GM18951 (cell line): ENCODE data around the gene PLEKHJ1.

Experiments
- POLR2A ChIP-seq: IDR thresholded peaks from 4 replicates; pipeline ENCODE4 v1.6.1; 2011; ENCODE audit warnings: mild to moderate bottlenecking; ENCODE audit not compliant: insufficient read length, insufficient read depth; ENCODE audit errors: extremely low read depth
- in situ Hi-C: fragments of 300-500 bp; cut with MboI; formaldehyde crosslinking; loops from one replicate; pipeline ENCODE4 v1.12.0; 2022; ENCODE audit warnings: low sequenced_read_pairs, mixed read lengths, inconsistent platforms; ENCODE audit not compliant: unreplicated experiment

The PLEKHJ1 gene

DNA sequence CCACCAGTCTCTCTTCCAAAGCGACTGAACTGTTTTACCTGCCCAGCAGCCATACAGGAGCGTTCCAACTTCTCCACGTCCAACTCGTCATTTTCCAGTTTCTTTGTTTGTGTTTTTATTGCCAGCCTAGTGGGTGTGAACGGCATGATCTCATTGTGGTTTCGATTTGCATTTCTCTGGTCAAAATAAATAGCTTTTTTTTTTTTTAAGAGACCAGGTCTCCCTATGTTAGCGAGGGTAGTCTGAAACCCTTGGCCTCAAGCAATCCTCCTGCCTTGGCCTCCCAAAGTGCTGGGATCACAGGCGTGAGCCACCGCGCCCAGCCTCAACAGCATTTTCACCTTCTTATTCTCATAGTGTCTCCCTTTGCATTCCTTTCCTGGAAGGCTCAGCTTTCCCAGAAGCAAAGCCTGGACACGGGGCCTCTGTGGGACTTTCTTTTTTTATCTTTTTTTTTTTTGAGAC is 24.2 kb upstream of the PLEKHJ1 start:
- in situ Hi-C loops: no loop called here
- TF ChIP-seq POLR2A: no peak

DNA sequence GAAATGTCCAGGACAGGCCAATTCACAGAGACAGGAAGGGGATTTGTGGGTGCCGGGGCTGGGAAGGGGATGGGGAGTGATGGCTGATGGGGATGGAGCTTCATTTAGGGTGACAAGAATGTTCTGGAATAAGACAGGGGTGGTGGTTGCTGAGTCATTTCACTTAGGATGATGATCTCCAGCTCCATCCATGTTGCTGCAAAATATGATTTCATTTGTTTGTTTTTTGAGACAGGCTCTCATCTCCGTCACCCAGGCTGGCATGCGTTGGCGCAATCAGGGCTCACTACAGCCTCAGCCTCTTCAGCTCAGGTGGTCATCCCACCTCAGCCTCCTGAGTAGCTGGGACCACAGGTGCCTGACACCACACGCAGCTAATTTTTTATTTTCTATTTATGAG is 23.2 kb upstream of the PLEKHJ1 start:
- TF ChIP-seq POLR2A: no peak
- in situ Hi-C loops: no loop called here

DNA sequence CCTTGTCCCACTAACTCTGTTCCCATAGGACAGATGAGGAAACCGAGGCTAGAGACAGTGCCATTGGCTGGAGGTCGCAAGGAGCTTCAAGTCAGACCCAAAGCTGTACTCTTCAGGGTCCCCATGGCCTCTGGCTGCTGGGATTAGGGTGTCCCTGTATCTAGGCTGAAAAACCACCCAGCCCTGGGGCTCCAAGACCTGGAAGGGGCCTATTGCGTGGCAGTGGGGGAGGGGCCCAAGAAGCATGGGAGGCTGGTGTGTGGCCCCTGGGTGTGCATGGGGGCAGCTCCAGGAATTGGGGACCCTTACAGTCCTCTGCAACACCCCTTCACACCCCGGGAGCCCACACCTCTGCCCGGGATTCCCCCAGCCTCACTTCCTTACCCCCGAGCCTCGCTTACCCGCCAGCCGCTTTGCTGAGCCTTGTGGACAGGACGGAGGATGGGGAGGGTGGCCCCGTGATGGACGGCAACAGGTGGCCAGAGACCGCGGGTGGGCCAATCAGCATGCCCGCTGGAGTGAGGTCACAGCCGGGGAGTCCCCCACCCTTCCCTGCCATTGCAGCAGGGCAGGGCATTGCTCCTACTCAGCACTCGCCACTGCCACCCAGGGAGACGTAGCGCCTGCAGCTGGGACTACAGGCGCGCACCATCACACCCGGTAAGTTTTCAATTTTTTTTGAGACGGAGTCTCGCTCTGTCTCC is 20.0 kb upstream of the PLEKHJ1 start, which contains the start of gene JSRP1:
TSS of gene JSRP1 (minus strand) at position 436 of the 704 bp plus-strand sequence. CDS start 1,103 bp downstream, outside the sequence.
- in situ Hi-C loops: no loop called here
- TF ChIP-seq POLR2A: no peak

DNA sequence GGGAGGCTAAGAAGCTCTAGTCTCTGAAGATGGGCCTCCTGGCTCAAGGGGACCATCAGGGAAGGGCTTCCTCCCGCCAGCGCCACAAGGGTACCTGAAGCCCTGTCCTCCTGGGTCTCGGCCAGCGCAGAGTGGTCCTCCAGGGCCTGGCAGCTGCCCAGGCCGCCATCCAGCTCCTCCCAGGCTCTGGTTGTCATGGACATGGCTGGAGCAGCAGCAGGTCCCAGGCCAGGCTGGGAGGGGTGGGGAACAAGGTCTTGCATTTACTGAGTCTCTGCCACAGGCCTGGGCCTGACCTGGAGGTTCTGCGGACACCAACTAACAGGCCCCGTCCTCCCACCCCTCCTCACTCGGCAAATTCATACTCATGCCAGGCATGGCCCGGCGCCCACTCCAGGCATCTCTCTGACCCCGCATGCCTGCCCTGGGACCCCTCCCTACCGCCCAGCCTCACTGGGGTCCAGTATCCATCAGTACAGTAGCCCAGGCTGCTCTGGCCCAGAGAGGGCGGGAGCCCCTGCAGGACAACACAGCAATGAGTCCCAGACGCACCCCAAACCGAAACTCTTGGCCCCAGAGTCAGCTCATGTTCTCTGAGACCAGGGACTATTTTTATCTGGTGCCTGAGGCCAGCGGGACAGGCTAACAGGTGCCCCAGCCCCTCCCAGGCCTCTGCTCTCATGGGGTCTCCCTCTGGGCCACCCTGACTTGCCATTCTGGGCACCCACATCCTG is 19.1 kb upstream of the PLEKHJ1 start:
- in situ Hi-C loops: no loop called here
- TF ChIP-seq POLR2A: no peak

DNA sequence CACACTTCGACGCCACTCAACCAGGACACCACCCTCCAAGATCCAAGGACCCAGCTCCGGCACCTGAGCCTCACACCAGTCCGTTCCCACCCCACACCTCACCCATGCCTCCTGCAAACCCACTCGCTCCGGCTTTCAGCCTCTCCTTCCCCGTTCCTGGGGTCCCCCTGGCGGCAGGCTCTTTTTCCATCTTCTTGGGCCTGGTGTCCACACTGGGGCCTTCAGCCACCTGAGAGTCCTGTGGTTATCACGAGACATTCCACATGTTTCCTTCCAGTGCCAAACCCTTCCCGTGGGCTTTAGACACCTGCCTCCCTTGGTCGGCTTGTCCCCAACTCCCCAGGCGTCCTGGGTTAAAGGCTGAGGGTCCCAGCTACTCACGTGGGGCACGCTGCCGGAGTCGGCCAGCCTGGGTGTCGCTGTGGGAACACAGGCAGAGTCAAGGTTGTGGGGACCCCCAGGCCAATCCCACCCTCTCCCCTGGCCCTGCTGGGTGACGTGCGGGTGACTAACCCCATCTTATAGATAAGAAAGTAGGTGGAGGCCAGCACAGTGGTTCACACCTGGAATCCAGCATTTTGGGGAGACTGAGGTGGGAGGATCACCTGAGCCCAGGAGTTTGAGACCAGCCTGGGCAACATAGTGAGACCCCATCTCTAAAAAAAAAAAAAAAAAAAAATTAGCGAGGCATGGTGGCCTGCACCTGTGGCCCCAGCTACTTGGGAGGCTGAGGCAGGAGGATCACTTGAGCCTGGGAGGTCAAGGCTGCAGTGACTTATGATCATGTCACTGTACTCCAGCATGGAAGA is 18.1 kb upstream of the PLEKHJ1 start:
- no peak for TF ChIP-seq POLR2A
- in situ Hi-C loops: no loop called here

DNA sequence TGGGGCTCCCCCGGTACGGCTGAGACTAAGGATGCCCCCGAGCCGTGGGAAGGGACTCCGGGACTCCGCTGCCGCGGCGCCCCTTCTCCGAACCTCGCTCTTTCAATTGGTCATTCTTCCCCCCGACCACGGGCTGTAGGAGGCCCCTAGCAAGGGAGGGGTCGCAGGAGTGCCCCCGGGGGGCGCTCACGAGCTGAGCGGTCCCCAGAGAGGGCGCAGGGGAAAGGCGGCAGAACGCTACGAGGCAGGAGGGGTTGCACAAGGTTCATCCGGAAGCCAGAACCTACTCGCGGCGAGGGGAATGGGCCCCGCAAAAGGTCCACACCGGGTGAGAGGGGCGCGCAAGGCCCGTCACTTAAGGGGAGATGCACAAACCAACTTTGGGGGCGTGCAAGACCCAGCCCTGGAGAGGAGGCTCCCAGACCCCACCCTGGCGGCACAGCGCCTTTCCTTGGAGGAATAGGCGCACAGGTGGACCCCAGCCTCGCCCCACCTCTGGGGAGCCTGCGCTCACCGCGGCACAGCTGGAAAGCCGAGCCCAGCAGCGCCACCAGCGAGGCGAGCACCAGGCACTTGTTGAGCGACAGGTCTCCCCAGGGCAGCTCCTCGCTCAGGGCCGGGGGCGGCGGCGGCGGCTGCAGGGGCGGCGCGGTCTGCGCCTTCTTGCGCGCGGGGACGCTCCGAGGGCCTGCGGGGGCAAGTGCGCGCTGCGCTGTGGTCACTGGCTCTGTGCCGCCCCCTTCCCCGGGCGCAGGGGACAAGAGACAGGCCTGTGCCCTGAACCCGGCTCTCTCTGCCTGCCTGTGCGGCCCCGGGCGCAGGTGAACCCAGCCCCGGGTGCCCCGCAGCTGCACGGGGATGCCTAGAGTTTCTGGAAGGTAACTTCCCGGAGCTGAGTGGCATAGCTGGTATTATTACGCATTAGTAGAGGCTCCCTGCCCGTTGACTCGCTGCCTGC is 17.3 kb upstream of the PLEKHJ1 start:
- no peak for TF ChIP-seq POLR2A
- in situ Hi-C loops: no loop called here

DNA sequence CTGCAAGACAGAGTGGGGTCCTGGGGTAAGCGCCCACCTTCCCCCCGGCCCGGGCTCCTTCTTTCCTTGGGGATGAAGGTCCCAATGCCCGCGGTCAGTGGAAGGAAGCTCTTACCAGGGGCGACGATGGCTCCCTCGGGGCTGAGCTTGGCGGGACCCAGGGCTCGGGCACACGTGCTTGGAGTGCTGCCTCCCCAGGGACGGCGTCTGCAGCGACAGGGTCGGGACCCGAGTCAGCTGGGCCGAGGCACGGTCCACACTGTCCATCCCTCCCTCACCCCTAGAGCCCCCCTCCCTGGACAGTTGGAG is 16.6 kb upstream of the PLEKHJ1 start:
- in situ Hi-C loops: no loop called here
- no peak for TF ChIP-seq POLR2A

DNA sequence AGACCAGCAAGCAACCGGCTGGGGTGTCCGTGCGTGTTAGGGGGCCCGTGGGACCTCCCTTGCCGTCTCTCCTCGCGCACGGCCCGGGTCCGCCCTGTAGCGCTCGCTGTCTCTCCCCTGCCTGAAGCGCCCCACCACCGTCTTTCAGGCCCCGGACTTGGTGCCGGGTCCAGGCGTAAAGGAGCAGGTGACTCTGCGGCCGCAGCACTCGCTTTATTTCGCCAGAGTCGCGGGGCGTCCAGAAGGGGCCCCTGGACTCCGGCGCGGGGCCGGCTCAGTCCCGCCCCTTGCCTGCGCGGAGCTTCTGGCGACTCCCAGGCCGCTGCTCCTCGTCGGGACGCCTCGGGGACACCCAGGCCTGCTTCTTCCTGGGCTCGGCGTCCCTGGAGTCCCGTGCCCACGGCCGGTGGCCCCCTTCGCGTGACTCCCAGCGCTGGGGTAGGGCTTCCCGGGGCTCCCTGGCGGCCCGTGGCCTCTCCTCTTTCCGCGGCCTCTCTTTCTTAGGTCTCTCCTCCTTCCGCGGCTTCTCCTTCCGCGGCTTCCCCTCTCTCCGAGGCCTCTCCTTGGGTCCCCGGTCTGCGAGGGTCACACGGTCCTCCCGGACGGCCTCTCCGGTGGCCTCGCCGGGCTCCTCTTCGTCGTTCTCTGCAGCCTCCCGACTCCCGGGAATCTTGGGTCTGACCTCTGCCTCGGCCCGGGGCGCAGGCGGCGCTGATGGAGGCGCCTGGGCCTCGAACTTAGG is 16.1 kb upstream of the PLEKHJ1 start:
- TF ChIP-seq POLR2A: no peak
- in situ Hi-C loops: no loop called here

DNA sequence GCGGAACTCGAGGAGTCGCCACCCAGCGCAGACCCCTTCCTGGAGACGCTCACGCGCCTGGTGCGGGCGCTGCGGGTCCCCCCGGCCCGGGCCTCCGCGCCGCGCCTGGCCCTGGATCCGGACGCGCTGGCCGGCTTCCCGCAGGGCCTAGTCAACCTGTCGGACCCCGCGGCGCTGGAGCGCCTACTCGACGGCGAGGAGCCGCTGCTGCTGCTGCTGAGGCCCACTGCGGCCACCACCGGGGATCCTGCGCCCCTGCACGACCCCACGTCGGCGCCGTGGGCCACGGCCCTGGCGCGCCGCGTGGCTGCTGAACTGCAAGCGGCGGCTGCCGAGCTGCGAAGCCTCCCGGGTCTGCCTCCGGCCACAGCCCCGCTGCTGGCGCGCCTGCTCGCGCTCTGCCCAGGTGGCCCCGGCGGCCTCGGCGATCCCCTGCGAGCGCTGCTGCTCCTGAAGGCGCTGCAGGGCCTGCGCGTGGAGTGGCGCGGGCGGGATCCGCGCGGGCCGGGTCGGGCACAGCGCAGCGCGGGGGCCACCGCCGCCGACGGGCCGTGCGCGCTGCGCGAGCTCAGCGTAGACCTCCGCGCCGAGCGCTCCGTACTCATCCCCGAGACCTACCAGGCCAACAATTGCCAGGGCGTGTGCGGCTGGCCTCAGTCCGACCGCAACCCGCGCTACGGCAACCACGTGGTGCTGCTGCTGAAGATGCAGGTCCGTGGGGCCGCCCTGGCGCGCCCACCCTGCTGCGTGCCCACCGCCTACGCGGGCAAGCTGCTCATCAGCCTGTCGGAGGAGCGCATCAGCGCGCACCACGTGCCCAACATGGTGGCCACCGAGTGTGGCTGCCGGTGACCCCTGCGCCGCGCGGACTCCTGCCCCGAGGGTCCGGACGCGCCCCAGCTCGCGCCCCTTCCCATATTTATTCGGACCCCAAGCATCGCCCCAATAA is 15.3 kb upstream of the PLEKHJ1 start:
- TF ChIP-seq POLR2A: no peak
- in situ Hi-C loops: no loop called here

DNA sequence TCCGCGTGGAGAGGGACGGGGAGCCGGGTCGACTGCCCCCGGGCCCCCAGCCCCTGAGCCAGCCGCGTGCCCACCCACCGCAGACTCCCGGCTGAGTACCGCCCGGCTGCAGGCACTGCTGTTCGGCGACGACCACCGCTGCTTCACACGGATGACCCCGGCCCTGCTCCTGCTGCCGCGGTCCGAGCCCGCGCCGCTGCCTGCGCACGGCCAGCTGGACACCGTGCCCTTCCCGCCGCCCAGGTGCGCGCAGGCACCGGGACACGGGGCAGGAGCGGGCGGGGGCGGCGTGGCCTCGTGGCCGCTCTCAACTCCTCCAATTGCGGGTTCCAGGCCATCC is 14.6 kb upstream of the PLEKHJ1 start:
- no peak for TF ChIP-seq POLR2A
- in situ Hi-C loops: no loop called here

DNA sequence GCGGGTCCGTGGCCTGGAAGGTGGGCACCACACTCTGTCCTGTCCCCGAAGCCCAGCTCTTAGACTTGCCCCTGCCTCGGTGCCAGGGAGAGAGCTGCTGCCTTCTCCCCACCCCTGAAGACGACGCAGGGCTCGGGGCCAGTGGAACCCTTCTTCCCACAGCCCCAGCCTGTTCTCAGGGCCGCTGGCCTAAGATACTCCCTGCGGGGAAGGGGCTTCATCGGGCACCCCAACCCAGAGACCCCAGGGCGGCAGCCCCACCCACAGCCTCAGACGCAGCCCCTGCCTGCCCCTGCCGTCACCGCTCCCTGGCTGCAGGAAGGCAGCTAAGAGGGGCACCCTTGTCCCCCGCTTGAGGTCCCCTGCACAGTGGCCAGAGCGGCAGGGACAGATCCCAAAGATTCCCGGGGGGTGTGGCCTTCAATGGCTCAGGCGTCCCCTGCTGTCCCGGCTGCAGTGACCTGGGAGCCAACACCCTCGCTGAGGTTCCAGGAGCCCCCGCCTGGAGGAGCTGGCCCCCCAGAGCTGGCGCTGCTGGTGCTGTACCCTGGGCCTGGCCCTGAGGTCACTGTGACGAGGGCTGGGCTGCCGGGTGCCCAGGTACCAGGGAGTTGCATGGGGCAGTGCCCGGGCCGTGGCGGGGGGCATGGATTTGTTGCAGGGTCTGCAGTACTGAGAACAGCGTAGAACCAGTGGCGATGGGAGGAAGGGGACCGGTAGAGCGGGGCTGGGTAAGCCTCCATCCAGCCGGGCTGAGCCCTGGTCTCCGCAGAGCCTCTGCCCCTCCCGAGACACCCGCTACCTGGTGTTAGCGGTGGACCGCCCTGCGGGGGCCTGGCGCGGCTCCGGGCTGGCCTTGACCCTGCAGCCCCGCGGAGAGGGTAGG is 14.0 kb upstream of the PLEKHJ1 start:
- in situ Hi-C loops: no loop called here
- TF ChIP-seq POLR2A: no peak
